Measurements from ENCODE around the gene PALM. TPM values are rescaled to one million over a fixed set of nuclear protein-coding genes. Genes with fewer than 3 reads are reported as not detected.

PALM gene
- total RNA-seq, 1 experiment from 2014 or later: 14.4 TPM

GRCh38 chr19:757811-758668 is 49.3 kb downstream of the PALM start:
- H3K27me3 ChIP-seq (ENCODE audit: control insufficient read depth, insufficient read depth, low read length): no peaks in the 10 kb centered on the region
- DNase-seq (ENCODE audit: low read depth, low spot score) (no peak), ATAC-seq (no peak)
- no peak for TF ChIP-seq TCF7L2 (IDR thresholded peaks at IDR 0.05; ENCODE audit: low read depth, low read length)
- TF ChIP-seq CTCF (IDR thresholded peaks at IDR 0.05): no peak
- TF ChIP-seq REST (IDR thresholded peaks at IDR 0.05; ENCODE audit: insufficient read depth in 1 of 2, low read depth in 2 of 2, low read length in 1 of 2): no peak
- TF ChIP-seq POLR2AphosphoS5 (IDR thresholded peaks at IDR 0.05; ENCODE audit: low read depth, low read length): no peak
- no peak for TF ChIP-seq SIN3A (IDR thresholded peaks at IDR 0.05; ENCODE audit: borderline replicate concordance, insufficient read depth, low read depth, low read length)
- no TSS peak for BruUV-seq (replicated peaks)
- POLR2A ChIA-PET: no interaction called here
- no peak overlapping the region for H3K27ac ChIP-seq (ENCODE audit: low read length)
- CTCF ChIA-PET: no interaction called here
- no peaks in the 10 kb centered on the region for H3K9me3 ChIP-seq (ENCODE audit: control insufficient read depth, insufficient read depth, low read depth, low read length)
- intact Hi-C loops (cut with micrococcal nuclease; ENCODE audit: unreplicated experiment) (no loop called here), in situ Hi-C loops (cut with HindIII; ENCODE audit: low pct_unique_long_range_greater_than_20kb, low sequenced_read_pairs) (no loop called here)
- H3K4me3 ChIP-seq (ENCODE audit: low read depth in 2 of 2, low read length in 2 of 2): no peak overlapping the region
- H3K36me3 ChIP-seq (ENCODE audit: control insufficient read depth, insufficient read depth, low read length): no peaks in the 10 kb centered on the region
- H3K4me1 ChIP-seq (ENCODE audit: control insufficient read depth, insufficient read depth, low read length): peaks cover under 1% of the 10 kb centered on the region; the same call in 1 of the 2 replicates

- no peaks in the 10 kb centered on the region for H3K4me1 ChIP-seq (ENCODE audit: control insufficient read depth, insufficient read depth, low read length)
- DNase-seq (ENCODE audit: low read depth, low spot score): no peak
- POLR2A ChIA-PET: no interaction called here
- no peaks in the 10 kb centered on the region for H3K9me3 ChIP-seq (ENCODE audit: control insufficient read depth, insufficient read depth, low read depth, low read length)
- H3K4me3 ChIP-seq (ENCODE audit: low read depth in 2 of 2, low read length in 2 of 2): no peak overlapping the region
- no peak overlapping the region for H3K27ac ChIP-seq (ENCODE audit: low read length)
- TF ChIP-seq CTCF (IDR thresholded peaks at IDR 0.05) (no peak), POLR2AphosphoS5 (IDR thresholded peaks at IDR 0.05; ENCODE audit: low read depth, low read length) (no peak), SIN3A (IDR thresholded peaks at IDR 0.05; ENCODE audit: borderline replicate concordance, insufficient read depth, low read depth, low read length) (no peak), REST (IDR thresholded peaks at IDR 0.05; ENCODE audit: insufficient read depth in 1 of 2, low read depth in 2 of 2, low read length in 1 of 2) (no peak), TCF7L2 (IDR thresholded peaks at IDR 0.05; ENCODE audit: low read depth, low read length) (no peak)
- H3K36me3 ChIP-seq (ENCODE audit: control insufficient read depth, insufficient read depth, low read length): no peaks in the 10 kb centered on the region
- no peaks in the 10 kb centered on the region for H3K27me3 ChIP-seq (ENCODE audit: control insufficient read depth, insufficient read depth, low read length)
- intact Hi-C loops (cut with micrococcal nuclease; ENCODE audit: unreplicated experiment): no loop called here
- BruUV-seq (replicated peaks): no TSS peak
- CTCF ChIA-PET: interaction anchor here (0.6 kb wide), 1 partner anchor 26 kb away, joined by 3 read pairs; no protein-coding TSS in a partner anchor
- ATAC-seq: no peak
- in situ Hi-C loops (cut with HindIII; ENCODE audit: low pct_unique_long_range_greater_than_20kb, low sequenced_read_pairs): no loop called here
Observed at GRCh38 chr19:763181-763580, 54.4 kb downstream of the PALM start.
